ENCODE data around the gene FAM90A1. TPM values are rescaled to one million over a fixed set of nuclear protein-coding genes. Genes with fewer than 3 reads are reported as not detected.
"Not testable (repeated sequence)": the region's sequence is repeated elsewhere in the genome, so short reads cannot be mapped to it uniquely, and the experiment has no call there.

The FAM90A1 gene, protein sequence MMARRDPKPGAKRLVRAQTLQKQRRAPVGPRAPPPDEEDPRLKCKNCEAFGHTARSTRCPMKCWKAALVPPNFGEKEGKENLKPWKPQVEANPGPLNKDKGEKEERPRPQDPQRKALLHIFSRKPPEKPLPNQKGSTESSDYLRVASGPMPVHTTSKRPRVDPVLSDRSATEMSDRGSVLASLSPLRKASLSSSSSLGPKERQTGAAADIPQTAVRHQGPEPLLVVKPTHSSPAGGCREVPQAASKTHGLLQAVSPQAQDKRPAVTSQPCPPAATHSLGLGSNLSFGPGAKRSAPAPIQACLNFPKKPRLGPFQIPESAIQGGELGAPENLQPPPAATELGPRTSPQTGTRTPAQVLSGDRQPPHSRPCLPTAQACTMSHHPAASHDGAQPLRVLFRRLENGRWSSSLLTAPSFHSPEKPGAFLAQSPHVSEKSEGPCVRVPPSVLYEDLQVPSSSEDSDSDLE
- not detected in 2 replicates for total RNA-seq
- long read RNA-seq, result 0 reads

DNA sequence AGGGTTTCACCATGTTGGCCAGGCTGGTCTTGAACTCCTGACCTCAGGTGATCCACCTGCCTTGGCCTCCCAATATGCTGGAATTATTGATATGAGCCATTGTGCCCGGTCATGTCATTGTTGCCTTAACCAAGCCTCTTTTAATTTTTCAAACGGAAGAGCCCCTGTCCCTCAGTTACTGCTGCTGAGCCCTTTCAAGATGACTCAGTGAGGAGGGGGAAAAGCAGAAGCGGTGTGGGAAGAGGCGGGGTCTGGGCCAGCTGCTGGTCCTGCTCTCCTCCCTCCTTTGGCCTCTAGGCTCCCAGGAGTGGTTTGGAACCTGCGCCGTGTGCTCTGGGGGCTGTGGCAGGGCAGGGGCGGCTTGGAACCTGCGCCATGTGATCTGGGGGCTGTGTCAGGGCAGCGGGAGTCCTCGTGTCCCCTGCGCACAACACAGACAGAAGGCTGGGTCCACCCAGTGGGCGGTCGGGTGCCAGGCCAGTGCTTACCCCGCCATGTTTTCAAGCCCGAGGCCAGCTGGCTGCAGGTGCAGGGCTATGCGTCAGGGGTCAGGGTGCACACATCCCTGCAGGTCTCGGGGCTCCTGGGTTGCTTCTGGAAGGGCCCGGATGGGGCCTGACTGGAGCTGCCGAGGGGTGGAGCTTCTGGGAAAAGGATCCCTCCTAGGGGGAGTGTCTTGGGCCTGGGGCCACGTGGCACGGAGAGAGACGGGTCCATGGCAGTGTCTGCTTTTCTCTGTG, at the start of gene FAM90A1:
Gene FAM90A1, minus strand, starts transcription at position 627 of the 740 bp plus-strand sequence. CDS start 2,786 bp downstream, outside the sequence.
- H3K27me3 Mint-ChIP-seq (ENCODE audit: unreplicated experiment); H3K4me3 Mint-ChIP-seq (ENCODE audit: unreplicated experiment); DNase-seq (ENCODE audit: extremely low spot score, unreplicated experiment); H3K9me3 Mint-ChIP-seq (ENCODE audit: unreplicated experiment); H3K4me1 Mint-ChIP-seq (ENCODE audit: unreplicated experiment); H3K36me3 Mint-ChIP-seq (ENCODE audit: unreplicated experiment); H3K27ac Mint-ChIP-seq (ENCODE audit: unreplicated experiment): not testable (repeated sequence)

DNA sequence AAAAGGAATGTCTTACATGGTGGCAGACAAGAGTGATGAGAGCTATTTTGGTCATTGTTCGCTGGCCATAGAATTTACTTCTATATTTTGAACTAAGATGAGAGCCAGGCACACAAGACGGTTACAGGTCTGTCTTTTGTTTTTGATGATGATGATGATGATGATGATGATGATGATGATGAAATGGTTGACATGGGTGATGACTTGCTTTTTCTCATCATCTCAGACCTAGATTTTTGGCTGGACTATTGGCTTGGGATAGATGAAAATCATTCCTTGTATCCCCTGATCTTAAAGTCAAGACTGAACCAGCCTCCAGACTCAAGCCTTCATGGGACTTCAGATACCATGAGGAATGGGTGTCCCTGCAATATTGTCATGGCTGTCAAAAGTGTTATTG, 49.0 kb upstream of the FAM90A1 start:
- not testable (repeated sequence) for H3K4me3 Mint-ChIP-seq (ENCODE audit: unreplicated experiment); H3K27ac Mint-ChIP-seq (ENCODE audit: unreplicated experiment); H3K9me3 Mint-ChIP-seq (ENCODE audit: unreplicated experiment); H3K4me1 Mint-ChIP-seq (ENCODE audit: unreplicated experiment); H3K36me3 Mint-ChIP-seq (ENCODE audit: unreplicated experiment); DNase-seq (ENCODE audit: extremely low spot score, unreplicated experiment); H3K27me3 Mint-ChIP-seq (ENCODE audit: unreplicated experiment)

DNA sequence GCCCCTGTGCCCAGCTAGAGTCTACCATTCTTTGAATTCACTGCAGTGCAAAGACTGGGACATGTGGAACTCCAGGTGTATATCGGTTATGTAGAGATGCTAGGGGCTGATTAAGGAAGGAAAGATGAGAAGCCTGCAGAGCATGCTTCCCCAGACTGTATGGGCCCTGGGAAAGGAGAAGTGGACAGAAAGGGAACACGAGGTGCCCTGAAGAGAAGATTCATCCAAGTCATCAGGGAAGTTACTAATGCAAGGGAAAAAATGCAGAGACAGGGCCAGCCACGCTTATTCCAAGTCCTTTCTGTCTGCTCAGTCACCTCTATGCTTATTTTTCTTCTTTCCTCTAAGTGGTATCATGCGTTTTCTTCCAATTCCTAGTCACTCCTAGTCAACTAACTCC, 39.3 kb upstream of the FAM90A1 start:
- H3K9me3 Mint-ChIP-seq (ENCODE audit: unreplicated experiment); H3K4me3 Mint-ChIP-seq (ENCODE audit: unreplicated experiment): not testable (repeated sequence)

DNA sequence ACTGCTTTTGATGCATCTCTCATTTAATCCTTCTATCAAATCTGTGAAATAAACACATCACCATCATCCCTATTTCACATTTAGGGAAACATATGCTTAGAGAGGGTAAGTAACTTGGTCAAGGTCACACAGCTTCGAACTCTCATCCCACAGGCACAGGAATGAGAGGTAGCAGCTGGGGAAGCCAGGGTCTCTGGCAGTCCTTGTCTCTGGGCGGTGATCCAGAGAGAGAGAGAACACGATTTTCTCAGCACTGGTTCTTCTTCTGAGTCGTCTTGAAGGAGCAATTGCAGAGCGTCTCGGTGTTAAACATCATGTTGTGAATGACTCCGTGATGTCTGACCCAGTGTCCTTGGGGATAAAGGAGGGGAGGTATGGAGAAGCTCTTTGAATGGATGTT, 36.8 kb upstream of the FAM90A1 start:
- not testable (repeated sequence) for H3K4me1 Mint-ChIP-seq (ENCODE audit: unreplicated experiment); H3K9me3 Mint-ChIP-seq (ENCODE audit: unreplicated experiment); H3K36me3 Mint-ChIP-seq (ENCODE audit: unreplicated experiment); H3K27me3 Mint-ChIP-seq (ENCODE audit: unreplicated experiment); DNase-seq (ENCODE audit: extremely low spot score, unreplicated experiment); H3K4me3 Mint-ChIP-seq (ENCODE audit: unreplicated experiment); H3K27ac Mint-ChIP-seq (ENCODE audit: unreplicated experiment)

More for the DNA sequence above, 39.3 kb upstream of the FAM90A1 start:
- DNase-seq (ENCODE audit: extremely low spot score, unreplicated experiment); H3K36me3 Mint-ChIP-seq (ENCODE audit: unreplicated experiment); H3K27me3 Mint-ChIP-seq (ENCODE audit: unreplicated experiment); H3K27ac Mint-ChIP-seq (ENCODE audit: unreplicated experiment); H3K4me1 Mint-ChIP-seq (ENCODE audit: unreplicated experiment): not testable (repeated sequence)

DNA sequence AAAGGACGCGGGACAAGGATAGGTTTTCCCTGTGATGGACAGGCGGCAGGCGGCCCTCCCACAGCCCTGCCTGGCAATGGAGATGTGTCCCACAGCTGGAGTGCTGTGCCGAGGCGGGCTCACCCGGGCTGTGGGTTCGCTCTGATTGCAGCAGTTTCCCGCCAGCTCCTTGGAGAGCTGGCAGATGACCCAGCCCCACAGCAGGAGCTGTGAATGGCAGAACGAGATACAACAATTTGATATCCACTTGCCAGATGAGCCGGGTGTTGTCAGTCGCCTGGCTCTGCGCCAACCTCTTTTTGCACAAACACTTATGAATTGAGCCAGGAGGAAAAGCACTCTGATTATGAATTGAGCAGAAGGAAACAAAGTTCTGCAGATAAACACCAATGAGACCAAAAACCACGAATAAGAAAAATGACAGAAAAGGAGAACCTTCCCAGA, 33.7 kb upstream of the FAM90A1 start:
- DNase-seq (ENCODE audit: extremely low spot score, unreplicated experiment); H3K27ac Mint-ChIP-seq (ENCODE audit: unreplicated experiment); H3K36me3 Mint-ChIP-seq (ENCODE audit: unreplicated experiment): not testable (repeated sequence)

DNA sequence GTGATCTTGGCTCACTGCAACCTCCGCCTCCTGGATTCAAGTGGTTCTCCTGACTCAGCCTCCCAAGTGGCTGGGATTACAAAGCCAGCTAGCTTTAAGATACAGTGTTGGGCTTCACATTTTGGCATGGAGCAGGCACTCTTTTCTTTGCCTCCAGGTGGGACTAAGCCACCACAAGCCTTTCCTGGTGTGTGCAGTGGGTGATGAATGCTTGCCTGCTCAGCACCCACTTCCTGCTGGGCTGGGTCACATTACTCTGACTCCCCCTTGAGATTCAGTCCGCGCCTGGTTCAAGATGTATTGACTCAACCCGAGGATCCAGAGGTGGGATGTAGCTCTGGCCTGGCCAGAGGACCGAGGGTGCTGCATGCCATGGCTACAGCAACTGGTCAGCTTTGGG, 28.9 kb upstream of the FAM90A1 start:
- not testable (repeated sequence) for H3K4me3 Mint-ChIP-seq (ENCODE audit: unreplicated experiment); H3K27ac Mint-ChIP-seq (ENCODE audit: unreplicated experiment); H3K27me3 Mint-ChIP-seq (ENCODE audit: unreplicated experiment)

More for the DNA sequence above, 33.7 kb upstream of the FAM90A1 start:
- H3K27me3 Mint-ChIP-seq (ENCODE audit: unreplicated experiment); H3K4me1 Mint-ChIP-seq (ENCODE audit: unreplicated experiment); H3K4me3 Mint-ChIP-seq (ENCODE audit: unreplicated experiment); H3K9me3 Mint-ChIP-seq (ENCODE audit: unreplicated experiment): not testable (repeated sequence)

DNA sequence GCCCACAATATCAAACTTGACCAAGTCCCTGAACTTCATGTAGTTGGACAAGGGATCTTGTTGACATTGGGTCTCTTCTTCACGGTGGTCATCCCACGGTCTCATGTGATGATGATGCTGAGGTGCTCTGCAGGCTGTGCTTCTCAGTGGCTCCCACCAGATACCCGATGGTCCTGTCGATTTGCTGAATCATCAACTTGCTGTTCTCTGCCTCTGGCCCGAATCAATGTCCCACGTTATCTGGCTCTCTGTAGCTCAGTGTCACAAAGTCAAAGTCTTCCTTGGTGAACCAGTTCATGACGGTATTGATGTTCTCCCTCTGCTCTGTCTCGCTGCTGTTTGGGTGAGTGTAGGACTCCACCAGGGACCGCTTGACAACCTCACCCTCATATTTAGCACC, 27.3 kb upstream of the FAM90A1 start:
- not testable (repeated sequence) for H3K9me3 Mint-ChIP-seq (ENCODE audit: unreplicated experiment); H3K27me3 Mint-ChIP-seq (ENCODE audit: unreplicated experiment); H3K27ac Mint-ChIP-seq (ENCODE audit: unreplicated experiment); H3K4me3 Mint-ChIP-seq (ENCODE audit: unreplicated experiment); DNase-seq (ENCODE audit: extremely low spot score, unreplicated experiment); H3K36me3 Mint-ChIP-seq (ENCODE audit: unreplicated experiment); H3K4me1 Mint-ChIP-seq (ENCODE audit: unreplicated experiment)

More for the DNA sequence above, 28.9 kb upstream of the FAM90A1 start:
- DNase-seq (ENCODE audit: extremely low spot score, unreplicated experiment); H3K36me3 Mint-ChIP-seq (ENCODE audit: unreplicated experiment); H3K4me1 Mint-ChIP-seq (ENCODE audit: unreplicated experiment); H3K9me3 Mint-ChIP-seq (ENCODE audit: unreplicated experiment): not testable (repeated sequence)

DNA sequence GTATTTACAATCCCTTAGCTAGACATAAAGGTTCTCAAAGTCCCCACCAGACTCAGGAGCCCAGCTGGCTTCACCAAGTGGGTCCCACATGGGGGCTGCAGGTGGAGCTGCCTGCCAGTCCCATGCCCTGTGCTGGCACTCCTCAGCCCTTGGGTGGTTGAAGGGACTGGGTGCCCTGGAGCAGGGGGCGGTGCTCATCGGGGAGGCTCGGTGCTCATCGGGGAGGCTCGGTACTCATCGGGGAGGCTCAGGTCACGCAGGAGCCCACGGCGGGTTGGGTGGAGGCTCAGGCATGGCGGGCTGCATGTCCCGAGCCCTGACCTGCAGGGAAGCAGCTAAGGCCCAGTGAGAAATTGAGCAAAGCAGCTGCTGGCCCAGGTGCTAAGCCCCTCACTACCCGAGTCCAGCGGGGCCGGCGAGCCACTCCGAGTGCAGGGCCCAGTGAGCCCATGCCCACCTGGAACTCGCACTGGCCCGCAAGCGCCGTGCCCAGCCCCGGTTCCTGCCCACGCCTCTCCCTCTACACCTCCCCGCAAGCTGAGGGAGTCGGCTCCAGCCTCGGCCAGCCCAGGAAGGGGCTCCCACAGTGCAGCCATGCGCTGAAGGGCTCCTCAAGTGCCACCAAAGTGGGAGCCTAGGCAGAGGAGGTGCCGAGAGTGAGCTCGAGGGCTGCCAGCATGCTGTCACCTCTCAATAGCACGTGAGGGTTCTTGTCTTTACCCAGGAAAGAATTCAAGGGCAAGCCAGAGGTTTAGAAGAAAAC, 24.8 kb upstream of the FAM90A1 start:
- H3K4me3 Mint-ChIP-seq (ENCODE audit: unreplicated experiment); H3K27me3 Mint-ChIP-seq (ENCODE audit: unreplicated experiment); H3K36me3 Mint-ChIP-seq (ENCODE audit: unreplicated experiment); DNase-seq (ENCODE audit: extremely low spot score, unreplicated experiment); H3K27ac Mint-ChIP-seq (ENCODE audit: unreplicated experiment); H3K4me1 Mint-ChIP-seq (ENCODE audit: unreplicated experiment); H3K9me3 Mint-ChIP-seq (ENCODE audit: unreplicated experiment): not testable (repeated sequence)

DNA sequence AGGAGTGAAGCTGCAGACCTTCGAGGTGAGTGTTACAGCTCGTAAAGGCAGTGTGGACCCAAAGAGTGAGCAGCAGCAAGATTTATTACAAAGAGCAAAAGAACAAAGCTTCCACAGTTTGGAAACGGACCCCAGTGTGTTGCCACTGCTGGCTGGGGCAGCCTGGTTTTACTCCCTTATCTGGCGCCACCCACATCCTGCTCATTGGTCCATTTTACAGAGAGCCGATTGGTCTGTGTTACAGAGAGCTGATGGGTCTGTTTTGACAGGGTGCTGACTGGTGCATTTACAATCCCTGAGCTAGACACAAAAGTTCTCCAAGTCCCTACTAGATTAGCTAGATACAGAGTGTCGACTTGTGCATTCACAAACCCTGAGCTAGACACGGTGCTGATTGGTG, 24.2 kb upstream of the FAM90A1 start:
- H3K4me3 Mint-ChIP-seq (ENCODE audit: unreplicated experiment); DNase-seq (ENCODE audit: extremely low spot score, unreplicated experiment); H3K27me3 Mint-ChIP-seq (ENCODE audit: unreplicated experiment); H3K27ac Mint-ChIP-seq (ENCODE audit: unreplicated experiment); H3K4me1 Mint-ChIP-seq (ENCODE audit: unreplicated experiment); H3K9me3 Mint-ChIP-seq (ENCODE audit: unreplicated experiment); H3K36me3 Mint-ChIP-seq (ENCODE audit: unreplicated experiment): not testable (repeated sequence)

DNA sequence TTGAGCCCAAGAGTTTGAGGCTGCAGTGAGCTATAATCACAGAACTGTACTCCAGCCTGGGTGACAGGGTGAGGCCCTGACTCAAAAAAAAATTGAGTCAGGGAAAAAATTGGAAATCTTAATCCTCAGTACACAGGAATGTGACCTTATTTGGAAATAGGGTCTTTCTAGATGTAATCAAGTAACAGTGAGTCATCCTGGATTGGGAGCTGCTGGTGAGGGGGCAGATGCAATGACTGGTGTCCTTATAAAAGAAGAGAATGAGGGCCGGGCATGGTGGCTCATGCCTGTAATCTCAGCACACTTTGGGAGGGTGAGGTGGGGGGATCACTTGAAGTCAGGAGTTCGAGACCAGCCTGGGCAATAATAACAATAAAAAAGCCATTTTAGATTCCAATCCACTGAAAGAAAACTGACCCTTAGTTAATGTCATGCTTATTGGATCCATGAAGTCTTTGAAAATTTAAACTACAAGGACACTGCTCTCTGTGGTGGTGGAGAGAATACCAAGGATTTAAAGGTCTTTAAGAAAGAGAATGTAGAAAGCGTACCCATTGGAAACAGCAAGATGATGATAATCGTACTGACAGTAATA, 19.6 kb upstream of the FAM90A1 start:
- not testable (repeated sequence) for H3K4me3 Mint-ChIP-seq (ENCODE audit: unreplicated experiment); H3K9me3 Mint-ChIP-seq (ENCODE audit: unreplicated experiment); DNase-seq (ENCODE audit: extremely low spot score, unreplicated experiment); H3K36me3 Mint-ChIP-seq (ENCODE audit: unreplicated experiment); H3K4me1 Mint-ChIP-seq (ENCODE audit: unreplicated experiment); H3K27me3 Mint-ChIP-seq (ENCODE audit: unreplicated experiment); H3K27ac Mint-ChIP-seq (ENCODE audit: unreplicated experiment)

DNA sequence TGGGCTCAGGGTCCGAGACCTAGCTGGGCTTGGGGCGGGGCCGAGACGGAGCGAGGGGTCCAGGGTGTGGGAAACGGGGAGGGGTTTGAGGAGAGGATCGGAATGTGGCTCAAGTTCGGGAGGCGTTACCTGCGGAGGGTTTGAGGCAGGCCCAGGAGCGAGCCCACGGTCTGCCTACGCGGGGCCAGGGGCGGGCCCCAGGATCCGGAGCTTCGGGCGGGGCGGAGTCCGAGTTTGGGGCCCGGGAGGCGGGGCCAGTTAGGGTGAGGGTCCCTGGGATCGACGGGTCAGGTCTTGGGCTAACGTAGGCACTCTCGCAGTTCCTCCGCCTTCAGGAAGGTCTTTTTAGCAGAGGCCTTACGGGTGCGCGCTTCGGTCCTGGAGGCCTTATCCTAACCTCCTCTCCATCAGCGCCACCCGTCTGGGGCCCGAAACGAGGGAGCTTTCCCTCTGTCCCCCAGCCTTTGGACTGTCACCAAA, 16.3 kb upstream of the FAM90A1 start:
- H3K36me3 Mint-ChIP-seq (ENCODE audit: unreplicated experiment); H3K4me1 Mint-ChIP-seq (ENCODE audit: unreplicated experiment); H3K9me3 Mint-ChIP-seq (ENCODE audit: unreplicated experiment); DNase-seq (ENCODE audit: extremely low spot score, unreplicated experiment); H3K27me3 Mint-ChIP-seq (ENCODE audit: unreplicated experiment): not testable (repeated sequence)
- peak overlapping the region; percentile 90 for H3K4me3 Mint-ChIP-seq (ENCODE audit: unreplicated experiment)
- H3K27ac Mint-ChIP-seq (ENCODE audit: unreplicated experiment), result peak overlapping the region; percentile 95
